ENCODE measurements around the gene PSMG3.

DNA sequence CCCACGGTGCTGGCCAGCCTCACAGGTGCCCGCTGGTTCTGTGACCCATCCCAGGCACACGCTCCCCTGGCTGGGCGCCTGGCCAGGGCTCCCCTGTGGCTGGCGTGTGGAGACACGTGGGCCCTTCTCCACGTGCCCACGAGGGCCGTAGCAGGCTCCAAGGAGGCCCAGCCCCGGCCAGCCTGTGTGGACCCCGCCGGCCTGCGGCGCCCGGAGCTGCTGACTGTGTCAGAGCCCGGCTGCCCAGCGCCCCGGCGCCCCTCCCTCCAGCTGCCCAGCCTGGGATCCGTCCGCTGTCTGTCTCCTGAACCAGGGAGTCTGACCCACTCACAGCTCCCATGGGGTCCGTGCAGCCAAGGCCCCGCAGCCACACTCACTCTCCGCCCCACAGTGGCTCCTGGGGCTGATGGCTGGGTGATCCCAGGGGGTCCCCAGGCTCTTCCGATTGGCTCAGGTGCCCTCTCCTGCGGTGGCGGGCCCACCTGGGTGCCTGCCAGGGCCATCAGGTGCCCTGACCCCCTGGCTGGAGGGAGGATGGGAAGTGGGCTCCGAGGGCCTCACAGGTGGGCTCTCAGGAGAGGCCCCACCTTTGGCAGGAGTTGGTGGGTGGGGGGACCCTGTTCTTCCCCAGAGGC, 23.4 kb downstream of the PSMG3 start:
- TF ChIP-seq YY1 (IDR thresholded peaks at IDR 0.05; ENCODE audit: insufficient read depth, insufficient read length), result no peak
- no peak for TF ChIP-seq ZNF274 (IDR thresholded peaks at IDR 0.05; ENCODE audit: low read depth, low read length)

Data from NT2/D1 (cell line).